GM21447 (cell line): Measurements from ENCODE around the gene VAC14.

ENCODE experiments used
- ATAC-seq: cut with Tn5 transposase; IDR thresholded peaks from one replicate; pipeline ENCODE4 v1.9.1; 2021; ENCODE audit not compliant: unreplicated experiment

The VAC14 gene

GRCh38 chr16:70764632-70765031 is 36.3 kb downstream of the VAC14 start:
- ATAC-seq: no peak

- ATAC-seq: no peak
Observed at GRCh38 chr16:70760221-70760620, 40.7 kb downstream of the VAC14 start.

GRCh38 chr16:70759666-70760065 is 41.3 kb downstream of the VAC14 start:
- no peak for ATAC-seq

GRCh38 chr16:70758786-70759185 is 42.2 kb downstream of the VAC14 start:
- no peak for ATAC-seq

GRCh38 chr16:70757183-70757582 is 43.8 kb downstream of the VAC14 start:
- no peak for ATAC-seq

- ATAC-seq: no peak
Observed at GRCh38 chr16:70756071-70756470, 44.9 kb downstream of the VAC14 start.

GRCh38 chr16:70754851-70755600 is 45.9 kb downstream of the VAC14 start:
- no peak for ATAC-seq

GRCh38 chr16:70754371-70754770 is 46.6 kb downstream of the VAC14 start:
- ATAC-seq: no peak

- ATAC-seq: no peak
Observed at GRCh38 chr16:70753694-70754325, 47.1 kb downstream of the VAC14 start.

- no peak for ATAC-seq
Observed at GRCh38 chr16:70753228-70753627, 47.7 kb downstream of the VAC14 start.

- no peak for ATAC-seq
Observed at GRCh38 chr16:70752426-70752825, 48.5 kb downstream of the VAC14 start.

GRCh38 chr16:70751593-70751992 is 49.4 kb downstream of the VAC14 start:
- no peak for ATAC-seq

- ATAC-seq: no peak
Observed at GRCh38 chr16:70750893-70751467, 50.0 kb downstream of the VAC14 start.

- ATAC-seq: no peak
Observed at GRCh38 chr16:70749681-70750601, 51.0 kb downstream of the VAC14 start.

- ATAC-seq: no peak
Observed at GRCh38 chr16:70749006-70749678, 51.8 kb downstream of the VAC14 start.

- no peak for ATAC-seq
Observed at GRCh38 chr16:70747703-70748631, 53.0 kb downstream of the VAC14 start.

- ATAC-seq: no peak
Observed at GRCh38 chr16:70746708-70747424, 54.1 kb downstream of the VAC14 start.

GRCh38 chr16:70746040-70746707 is 54.8 kb downstream of the VAC14 start:
- no peak for ATAC-seq
